ENCODE results near the gene MCC.

The MCC gene

GRCh38 chr5:113226116-113226736 lies 262.0 kb downstream of the MCC start:
- DNase-seq (ENCODE audit: low read depth in 1 of 2, low spot score in 1 of 2) = no peak

GRCh38 chr5:113225259-113225658 lies 263.0 kb downstream of the MCC start:
- DNase-seq (ENCODE audit: low read depth in 1 of 2, low spot score in 1 of 2) = no peak

- no peak for DNase-seq (ENCODE audit: low read depth in 1 of 2, low spot score in 1 of 2)
These were observed 263.6 kb downstream of the MCC start for GRCh38 chr5:113224605-113225065.

- no peak for DNase-seq (ENCODE audit: low read depth in 1 of 2, low spot score in 1 of 2)
These were observed 264.2 kb downstream of the MCC start for GRCh38 chr5:113223831-113224604.

- DNase-seq (ENCODE audit: low read depth in 1 of 2, low spot score in 1 of 2) = no peak
These were observed 264.9 kb downstream of the MCC start for GRCh38 chr5:113223315-113223714.

GRCh38 chr5:113221294-113222176 lies 266.7 kb downstream of the MCC start:
- no peak for DNase-seq (ENCODE audit: low read depth in 1 of 2, low spot score in 1 of 2)

- DNase-seq (ENCODE audit: low read depth in 1 of 2, low spot score in 1 of 2) = no peak
These were observed 268.6 kb downstream of the MCC start for GRCh38 chr5:113219695-113220094.

- no peak for DNase-seq (ENCODE audit: low read depth in 1 of 2, low spot score in 1 of 2)
These were observed 269.2 kb downstream of the MCC start for GRCh38 chr5:113218906-113219517.

GRCh38 chr5:113218200-113218599 lies 270.1 kb downstream of the MCC start:
- no peak for DNase-seq (ENCODE audit: low read depth in 1 of 2, low spot score in 1 of 2)

- DNase-seq (ENCODE audit: low read depth in 1 of 2, low spot score in 1 of 2) = no peak
These were observed 270.6 kb downstream of the MCC start for GRCh38 chr5:113217619-113218184.

GRCh38 chr5:113216545-113216944 lies 271.7 kb downstream of the MCC start:
- no peak for DNase-seq (ENCODE audit: low read depth in 1 of 2, low spot score in 1 of 2)

- DNase-seq (ENCODE audit: low read depth in 1 of 2, low spot score in 1 of 2) = no peak
These were observed 272.7 kb downstream of the MCC start for GRCh38 chr5:113215401-113216060.

GRCh38 chr5:113214606-113215323 lies 273.5 kb downstream of the MCC start:
- no peak for DNase-seq (ENCODE audit: low read depth in 1 of 2, low spot score in 1 of 2)

- DNase-seq (ENCODE audit: low read depth in 1 of 2, low spot score in 1 of 2) = no peak
These were observed 274.5 kb downstream of the MCC start for GRCh38 chr5:113213551-113214425.

- DNase-seq (ENCODE audit: low read depth in 1 of 2, low spot score in 1 of 2) = no peak
These were observed 275.9 kb downstream of the MCC start for GRCh38 chr5:113212244-113212920.

- no peak for DNase-seq (ENCODE audit: low read depth in 1 of 2, low spot score in 1 of 2)
These were observed 278.8 kb downstream of the MCC start for GRCh38 chr5:113209498-113209897.

- no peak for DNase-seq (ENCODE audit: low read depth in 1 of 2, low spot score in 1 of 2)
These were observed 282.4 kb downstream of the MCC start for GRCh38 chr5:113205807-113206206.

GRCh38 chr5:113205323-113205722 lies 282.9 kb downstream of the MCC start:
- no peak for DNase-seq (ENCODE audit: low read depth in 1 of 2, low spot score in 1 of 2)

All from activated T-helper 1 cell treated with anti-CD3 and anti-CD28 coated beads, Interleukin-2, amount 50 U/mL, for 16 hours (primary cell).